CD4-positive, alpha-beta T cell treated with Interleukin-6 at 100 ng/mL for 8 hours (primary cell): ENCODE data around the gene CD70.
"Not testable (repeated sequence)": the region's sequence is repeated elsewhere in the genome, so short reads cannot be mapped to it uniquely, and the experiment has no call there.

Experiments used
- DNase-seq: peaks from one replicate; pipeline ENCODE4 v3.0.0-alpha.2; 2020; ENCODE audit warnings: mixed read lengths, low spot score

The CD70 gene

GRCh38 chr19:6570764-6571163, 20.2 kb downstream of the CD70 start:
- no peak for DNase-seq

- no peak for DNase-seq
These were observed 22.1 kb downstream of the CD70 start for GRCh38 chr19:6568816-6569215.

- no peak for DNase-seq
These were observed 22.9 kb downstream of the CD70 start for GRCh38 chr19:6568010-6568526.

GRCh38 chr19:6566727-6567126, 24.2 kb downstream of the CD70 start:
- not testable (repeated sequence) for DNase-seq

- no peak for DNase-seq
These were observed 26.6 kb downstream of the CD70 start for GRCh38 chr19:6564393-6564792.

- not testable (repeated sequence) for DNase-seq
These were observed 28.5 kb downstream of the CD70 start for GRCh38 chr19:6562437-6562836.

- no peak for DNase-seq
These were observed 34.3 kb downstream of the CD70 start for GRCh38 chr19:6556480-6557195.

- DNase-seq, result no peak
These were observed 34.9 kb downstream of the CD70 start for GRCh38 chr19:6556043-6556449.

- DNase-seq, result peak; percentile 64
These were observed 39.1 kb downstream of the CD70 start for GRCh38 chr19:6551607-6552450.

- DNase-seq, result no peak
These were observed 39.9 kb downstream of the CD70 start for GRCh38 chr19:6551091-6551490.

- DNase-seq, result not testable (repeated sequence)
These were observed 40.3 kb downstream of the CD70 start for GRCh38 chr19:6550679-6551078.

- no peak for DNase-seq
These were observed 47.0 kb downstream of the CD70 start for GRCh38 chr19:6543866-6544347.

- DNase-seq, result no peak
These were observed 49.8 kb downstream of the CD70 start for GRCh38 chr19:6540918-6541689.

GRCh38 chr19:6539514-6539913, 51.4 kb downstream of the CD70 start:
- DNase-seq, result no peak
